GM15510 (cell line): ENCODE results near the gene FMN1.

Source experiments
- POLR2A ChIP-seq: IDR thresholded peaks from 3 replicates; pipeline ENCODE4 v1.6.1; 2011; ENCODE audit warnings: borderline replicate concordance; ENCODE audit not compliant: insufficient read length; ENCODE audit errors: extremely low read depth

FMN1 gene

DNA sequence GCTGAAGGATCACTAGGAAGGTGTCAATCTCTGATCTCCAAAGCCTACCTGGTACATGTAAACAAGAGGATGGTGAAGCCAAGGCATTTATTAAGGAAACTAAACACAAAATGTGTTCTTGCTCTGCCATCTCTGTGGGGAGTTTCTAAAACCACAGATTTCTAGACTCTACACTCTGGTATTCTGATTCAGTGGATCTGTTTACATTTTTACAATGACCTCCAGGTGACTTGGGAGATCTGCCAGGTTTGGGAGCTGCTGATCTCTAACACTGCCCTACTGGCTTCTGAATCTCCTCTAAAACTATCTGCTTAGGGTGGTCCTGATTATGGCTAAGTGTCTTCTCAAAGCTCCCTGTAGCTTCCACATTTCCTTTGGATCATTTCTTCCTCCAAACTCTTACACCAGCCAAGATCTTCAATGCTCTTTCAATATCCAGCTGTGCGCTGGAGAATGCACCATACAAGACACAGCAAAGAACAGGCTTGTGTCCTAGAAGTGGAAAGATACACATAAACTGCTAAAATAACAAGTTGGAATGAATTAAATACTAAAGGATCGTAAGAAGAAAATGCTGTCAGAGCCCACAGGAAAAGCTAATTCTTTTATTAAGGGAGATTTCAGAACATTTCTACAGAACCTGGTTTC lies 404.0 kb downstream of the FMN1 start:
- TF ChIP-seq POLR2A = no peak

DNA sequence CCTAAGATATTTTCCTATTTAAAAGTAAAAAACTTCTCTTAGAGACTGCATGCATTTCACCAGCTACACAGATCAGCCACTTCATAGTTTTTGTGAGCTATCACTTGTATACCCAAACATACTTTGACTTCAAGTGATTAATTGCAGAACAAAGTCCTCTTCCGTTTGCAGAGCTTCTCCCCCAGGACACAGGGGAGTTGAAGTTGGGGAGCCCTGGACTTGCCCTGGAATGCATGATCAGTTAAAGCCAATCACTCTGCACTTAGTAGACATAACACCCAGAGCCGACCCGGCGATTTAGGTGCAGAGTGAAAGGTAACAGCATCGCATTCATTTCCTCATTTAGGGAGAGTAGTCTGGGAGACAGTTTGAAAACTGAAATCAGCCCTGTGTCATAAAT lies 406.6 kb downstream of the FMN1 start:
- TF ChIP-seq POLR2A = no peak

DNA sequence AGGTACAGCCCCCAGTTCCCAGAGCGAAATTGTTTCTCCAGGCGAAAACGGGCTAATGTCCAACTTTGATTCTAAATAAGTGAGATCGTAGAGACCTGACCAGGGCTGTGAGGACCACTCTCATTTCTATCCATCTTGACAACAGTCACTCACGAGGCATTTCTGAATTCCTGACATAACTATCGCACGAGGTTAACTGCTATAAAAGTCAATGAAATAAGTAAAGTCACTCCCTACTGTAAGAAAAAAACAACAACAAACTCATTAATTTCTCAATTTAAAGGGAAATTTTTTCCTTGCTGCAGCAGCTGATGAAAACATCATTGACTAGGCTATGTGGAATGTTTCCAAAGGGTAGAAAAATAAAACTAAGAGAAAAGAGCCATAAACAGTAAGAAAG lies 407.6 kb downstream of the FMN1 start:
- no peak for TF ChIP-seq POLR2A

DNA sequence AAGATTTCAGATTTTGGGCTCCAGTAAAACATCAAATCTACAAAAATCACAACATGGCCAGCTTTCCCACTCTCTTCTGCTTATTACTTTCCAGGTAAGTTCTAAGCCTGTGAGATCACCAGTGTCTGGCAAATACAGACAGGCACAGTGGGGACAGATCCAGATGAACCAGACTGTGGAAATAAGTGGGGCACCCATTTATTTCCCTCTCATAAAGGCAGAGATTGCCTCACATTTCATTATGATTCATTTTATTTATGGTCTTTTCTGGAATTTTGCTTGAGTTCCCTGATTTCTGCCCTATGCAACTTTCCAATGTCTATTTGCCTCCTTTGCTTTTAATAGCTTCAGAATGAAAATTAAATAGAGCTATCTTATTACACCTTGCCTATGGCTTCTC lies 409.9 kb downstream of the FMN1 start:
- TF ChIP-seq POLR2A = no peak

DNA sequence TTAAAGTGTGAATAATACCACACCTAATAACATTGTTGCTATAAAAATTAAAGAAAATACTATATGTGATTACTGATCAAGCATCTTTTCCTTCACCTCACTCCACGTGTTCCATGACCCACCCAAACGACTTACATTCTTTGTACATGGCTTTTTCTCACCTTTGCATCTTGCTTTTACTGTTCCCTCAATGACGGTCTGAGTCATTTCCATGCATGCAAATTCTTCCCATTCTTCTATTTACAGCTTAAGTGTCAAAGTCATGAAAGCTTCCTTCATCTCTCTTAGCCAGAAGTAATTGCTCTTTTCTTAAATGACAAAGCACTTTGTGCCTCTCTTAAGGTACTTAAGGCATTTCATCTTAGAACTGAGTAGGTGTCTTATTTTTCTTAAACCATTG lies 412.7 kb downstream of the FMN1 start:
- no peak for TF ChIP-seq POLR2A

DNA sequence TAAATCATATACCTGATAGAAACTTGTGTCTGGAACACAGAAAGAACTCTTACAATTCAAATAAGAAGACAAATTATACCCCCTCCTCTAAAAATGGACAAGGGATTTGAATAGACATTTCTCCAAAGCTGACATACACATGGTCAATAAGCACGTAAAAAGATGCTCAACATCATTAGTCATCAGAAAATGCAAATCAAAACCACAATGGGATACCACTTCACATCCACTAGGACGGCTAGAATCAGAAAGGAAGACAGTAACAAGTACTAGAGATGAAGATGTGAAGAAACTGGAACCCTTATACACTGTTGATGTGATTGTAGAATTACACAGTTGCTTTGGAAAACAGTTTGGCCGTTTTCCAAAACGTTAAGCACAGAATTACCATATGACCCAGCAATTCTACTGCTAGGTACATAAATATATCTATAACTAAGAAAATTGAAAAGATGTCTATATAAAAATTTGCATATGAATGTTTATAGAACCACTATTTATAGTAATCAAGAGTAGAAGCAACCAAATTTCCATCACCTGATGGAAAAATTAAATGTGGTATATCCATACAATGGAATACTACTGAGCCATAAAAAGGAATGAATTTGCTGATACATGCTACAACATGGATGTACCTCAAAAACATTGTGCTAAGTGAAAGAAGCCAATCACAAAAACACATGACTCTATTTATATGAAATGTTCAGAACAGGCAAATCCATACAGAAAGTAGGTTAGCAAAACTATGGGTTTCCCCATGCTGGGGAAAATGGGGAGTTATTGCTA lies 415.9 kb downstream of the FMN1 start:
- TF ChIP-seq POLR2A = no peak

DNA sequence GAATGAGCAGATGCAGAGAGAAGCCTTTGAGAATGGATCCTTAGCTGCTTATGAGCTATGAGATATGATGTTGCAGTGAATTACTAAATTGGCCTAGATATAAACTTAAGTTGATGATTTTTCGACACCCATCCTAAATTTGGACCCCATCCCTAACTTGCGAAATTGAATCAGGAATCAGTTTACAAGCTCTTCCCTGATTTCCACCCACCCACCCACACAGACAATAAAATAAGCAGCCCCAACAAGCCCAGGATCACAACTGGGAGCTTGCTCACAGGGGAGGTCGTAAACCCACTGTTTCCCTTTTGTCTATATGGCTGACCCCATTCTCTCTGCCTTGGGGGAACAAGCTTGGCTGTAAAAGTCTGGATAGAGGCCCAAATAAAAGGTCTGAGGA lies 419.4 kb downstream of the FMN1 start:
- TF ChIP-seq POLR2A = no peak

DNA sequence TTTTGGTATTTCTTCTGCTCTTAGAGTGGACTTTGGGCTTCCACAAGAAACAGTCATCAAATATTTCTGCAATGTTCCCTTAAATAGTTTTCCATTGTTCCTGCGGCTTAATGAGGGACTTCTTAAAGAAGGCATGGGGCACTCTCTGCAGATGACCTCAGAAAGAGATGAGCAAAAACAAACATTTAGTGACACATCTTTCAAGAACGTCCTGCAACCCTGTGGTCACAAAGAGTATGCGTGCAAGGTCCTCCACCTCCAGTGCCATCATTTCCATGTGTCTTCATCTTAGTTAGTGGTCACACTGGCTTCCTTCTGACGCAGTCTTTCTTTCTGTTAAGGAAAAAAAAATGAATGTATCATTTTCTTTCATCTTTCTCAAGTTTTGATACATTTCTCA lies 420.5 kb downstream of the FMN1 start:
- TF ChIP-seq POLR2A = no peak

DNA sequence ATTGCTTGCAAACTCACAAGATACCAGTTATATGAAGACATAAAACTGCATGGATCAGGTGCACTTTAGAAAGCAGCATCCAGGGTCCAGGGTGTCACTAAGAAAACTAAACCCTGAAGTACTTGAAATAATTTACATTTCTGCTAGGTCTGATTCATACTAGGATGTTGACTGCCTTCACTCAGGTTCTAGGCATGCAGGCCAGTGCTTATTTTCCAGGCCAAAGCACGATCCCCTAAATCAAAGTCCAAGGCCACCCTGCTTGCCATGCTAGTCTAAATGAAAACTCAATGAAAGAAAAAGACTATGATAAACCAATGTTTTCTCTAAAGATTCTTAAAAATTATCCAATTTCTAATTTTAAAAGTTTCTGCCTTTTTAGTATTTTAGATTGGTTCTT lies 427.3 kb downstream of the FMN1 start:
- TF ChIP-seq POLR2A = no peak

DNA sequence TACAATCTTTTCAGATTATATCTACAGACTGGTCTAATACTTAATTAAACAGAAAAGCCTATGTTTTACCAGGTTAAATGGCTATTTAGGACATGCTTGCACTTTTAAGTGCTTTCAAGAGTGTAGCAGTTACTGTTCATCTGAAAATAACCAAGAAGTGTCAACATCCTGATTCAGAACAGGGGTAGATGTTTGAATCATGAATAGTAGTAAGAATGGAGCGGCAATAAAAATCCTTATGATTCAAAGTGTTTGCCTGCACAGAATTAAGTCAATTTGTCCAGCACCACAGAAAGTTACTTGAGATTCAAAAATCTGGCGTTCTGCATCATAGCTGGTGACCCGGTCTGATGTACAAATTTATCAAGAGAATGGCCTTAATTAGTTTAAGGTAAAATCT lies 428.4 kb downstream of the FMN1 start:
- no peak for TF ChIP-seq POLR2A

DNA sequence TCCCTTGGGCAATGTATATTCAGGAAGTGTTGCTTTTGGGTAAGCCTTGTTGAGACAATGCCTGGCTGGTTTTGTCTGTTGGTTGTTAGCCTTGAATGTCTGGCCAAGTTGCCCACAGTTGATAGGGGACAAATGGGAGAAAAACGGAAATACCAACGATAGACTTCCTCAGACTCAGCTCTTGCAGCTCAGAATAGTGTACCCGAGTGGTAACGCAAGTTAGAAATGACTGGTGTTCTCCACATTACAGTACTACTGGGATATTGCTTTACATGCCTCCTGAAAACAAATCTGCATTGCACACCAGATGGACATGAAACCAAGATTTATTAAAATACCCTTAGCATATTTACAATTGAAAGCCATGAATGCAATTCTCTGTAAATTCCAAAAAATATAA lies 429.3 kb downstream of the FMN1 start:
- TF ChIP-seq POLR2A = no peak

DNA sequence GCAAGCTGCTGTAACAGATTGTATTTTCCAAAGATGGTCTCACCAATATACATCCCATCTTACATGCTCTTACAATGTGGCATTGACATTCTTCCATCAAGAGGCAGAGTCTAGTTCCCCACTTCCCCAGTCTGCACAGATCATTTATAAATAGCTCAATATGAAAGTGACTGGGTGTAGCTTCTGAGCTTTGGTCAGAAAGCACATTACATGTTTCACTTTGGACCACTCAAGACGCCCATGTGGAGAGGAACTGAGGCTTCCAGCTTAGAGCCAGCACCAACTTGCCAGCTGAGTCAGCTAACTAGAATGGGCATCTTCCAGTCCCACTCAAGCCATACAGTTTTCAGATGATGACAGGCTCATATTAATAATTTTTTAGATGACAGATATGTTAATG lies 431.2 kb downstream of the FMN1 start:
- TF ChIP-seq POLR2A = no peak

DNA sequence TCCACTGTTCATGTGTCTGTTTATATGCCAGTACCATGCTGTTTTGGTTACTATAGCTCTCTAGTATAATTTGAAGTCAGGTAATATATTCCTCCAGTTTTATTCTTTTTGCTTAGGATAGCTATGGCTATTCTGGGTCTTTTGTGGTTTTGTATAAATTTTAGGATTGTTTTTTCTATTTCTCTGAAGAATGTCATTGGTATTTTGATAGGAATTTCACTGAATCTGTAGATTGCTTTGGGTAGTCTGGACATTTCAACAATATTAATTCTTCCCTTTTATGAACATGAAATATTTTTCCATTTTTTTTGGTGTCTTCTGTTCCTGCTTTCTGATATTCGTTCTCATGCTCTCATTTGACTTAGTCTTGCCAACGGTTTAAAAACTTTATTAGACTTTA lies 437.1 kb downstream of the FMN1 start:
- no peak for TF ChIP-seq POLR2A

DNA sequence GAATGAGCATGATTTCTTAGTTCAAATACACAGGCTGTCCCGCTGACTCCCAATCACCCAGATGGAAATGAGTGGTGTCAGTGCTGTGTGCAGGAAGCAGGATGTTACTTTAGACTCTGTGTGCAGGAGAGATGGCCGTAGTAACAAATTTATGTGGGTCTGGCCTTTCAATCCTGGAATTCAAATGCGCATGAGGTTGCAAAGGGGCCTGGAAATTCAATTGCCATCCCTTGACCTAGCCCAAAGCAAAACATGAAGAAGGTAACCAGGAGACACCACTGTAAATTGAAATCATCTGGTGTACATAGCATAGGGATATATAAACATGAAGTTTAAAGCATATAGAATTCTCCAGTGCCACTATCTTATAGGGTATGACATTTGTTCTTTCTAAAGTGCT lies 443.5 kb downstream of the FMN1 start:
- no peak for TF ChIP-seq POLR2A

DNA sequence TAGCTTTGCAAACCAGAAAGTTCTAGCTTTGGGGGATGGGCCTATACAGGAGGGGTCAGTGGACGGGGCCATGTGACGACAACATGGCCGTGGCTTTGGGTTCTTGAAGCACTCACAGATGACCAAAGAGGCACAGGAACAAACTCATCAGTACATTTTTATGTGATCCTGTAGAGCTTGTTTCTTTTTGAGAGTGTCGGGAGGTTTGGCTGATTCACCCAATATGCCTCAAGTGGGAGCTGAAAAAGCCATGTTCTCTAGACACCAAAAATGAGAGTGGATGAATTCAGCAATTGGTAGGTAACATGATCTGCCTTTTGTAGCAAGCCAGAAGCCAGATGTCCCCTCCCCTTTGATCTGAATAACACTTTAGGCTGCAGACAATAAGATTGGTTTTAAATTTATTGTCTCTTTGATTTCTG lies 446.6 kb downstream of the FMN1 start:
- no peak for TF ChIP-seq POLR2A

DNA sequence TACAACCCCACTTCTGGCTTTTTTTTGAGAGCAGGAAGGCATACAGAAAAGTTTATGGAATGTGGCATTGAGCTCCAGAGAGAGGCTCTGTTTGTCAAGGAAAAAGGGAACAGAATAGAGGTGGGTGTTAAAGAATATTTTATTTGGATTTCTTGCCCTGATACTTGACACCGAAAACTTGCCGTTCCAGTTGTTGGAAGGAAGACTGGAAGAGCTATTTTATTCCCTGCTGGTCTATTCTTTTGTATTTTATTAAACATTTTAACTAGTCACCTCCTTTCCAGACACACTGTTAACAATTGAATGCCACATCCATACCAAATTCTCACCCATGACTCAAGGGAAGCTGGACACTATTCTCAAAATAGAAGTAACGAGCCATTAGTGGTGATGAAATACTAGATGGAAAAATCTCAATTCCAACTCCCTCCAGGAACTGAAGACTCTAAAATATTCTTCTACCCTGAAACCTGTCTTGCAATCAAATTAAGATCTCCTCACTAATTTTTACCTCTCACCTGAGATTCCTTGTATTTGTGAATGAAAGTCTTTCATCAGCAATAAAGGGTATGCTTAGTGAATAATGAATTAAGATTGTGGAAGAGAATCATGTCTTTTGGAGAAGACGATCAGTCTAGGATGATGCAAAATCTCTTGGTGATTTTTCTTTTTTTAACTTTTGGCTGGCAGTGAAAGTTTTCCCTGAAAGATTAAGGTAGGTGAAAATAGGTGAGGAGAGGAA lies 448.2 kb downstream of the FMN1 start:
- TF ChIP-seq POLR2A = no peak

DNA sequence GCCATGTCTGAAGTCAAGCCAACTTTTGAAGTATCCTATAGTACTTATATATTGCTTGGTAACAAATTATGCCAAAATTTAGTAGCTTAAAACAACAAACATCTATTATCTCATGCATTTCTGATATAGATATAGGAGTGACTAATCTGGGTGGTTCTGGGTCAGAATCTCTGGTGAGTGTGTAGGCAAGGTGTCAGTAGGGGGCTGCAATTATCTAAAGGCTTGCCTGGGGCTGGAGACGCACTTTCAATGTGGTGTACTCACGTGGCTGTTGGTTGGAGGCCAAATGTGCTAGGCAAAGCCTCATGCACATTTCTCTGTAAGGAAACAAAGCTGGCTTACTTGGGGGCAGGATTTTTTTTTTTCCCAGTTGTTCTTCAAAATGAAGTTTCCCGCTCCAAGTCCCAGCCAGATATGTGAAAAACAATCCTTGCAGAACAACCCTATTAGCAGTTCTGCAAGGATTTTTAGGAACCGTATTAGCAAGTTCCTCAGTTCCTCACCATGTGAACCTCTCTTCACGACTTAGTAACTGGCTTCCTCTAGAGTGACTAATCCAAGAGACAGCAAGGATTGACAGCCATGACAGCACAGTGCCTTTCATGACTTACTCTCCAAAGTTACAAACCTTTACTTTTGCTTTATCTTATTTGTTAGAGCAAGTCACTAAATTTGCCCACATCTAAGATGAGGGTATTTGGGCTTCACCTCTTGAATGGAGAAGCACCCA lies 450.9 kb downstream of the FMN1 start:
- TF ChIP-seq POLR2A = no peak
